HepG2 (cell line): ENCODE data around the gene MUTYH. TPM values are rescaled to one million over a fixed set of nuclear protein-coding genes. Genes with fewer than 3 reads are reported as not detected.

Source experiments
- MYC ChIP-seq: sonication (generic); formaldehyde crosslinking; IDR thresholded peaks from 2 replicates; pipeline ENCODE4 v1.9.0; 2021; ENCODE audit warnings: missing genetic modification reagents, borderline replicate concordance
- NFATC3 ChIP-seq: sonication (generic); formaldehyde crosslinking; IDR thresholded peaks from 2 replicates; pipeline ENCODE4 v1.5.1; 2020; ENCODE audit warnings: mild to moderate bottlenecking, missing genetic modification reagents
- NFIC ChIP-seq: IDR thresholded peaks from 2 replicates; pipeline ENCODE4 v1.6.1; 2012; ENCODE audit warnings: mild to moderate bottlenecking, low read length, inconsistent platforms
- NR2F6 ChIP-seq, 2 experiments: IDR thresholded peaks; 2 replicates each; pipeline ENCODE4 v1.6.1; 2016; ENCODE audit warnings: antibody characterized with exemption in 1 of 2, mild to moderate bottlenecking in 1 of 2
- RBM39 ChIP-seq: fragments of 200-400 bp; formaldehyde crosslinking; IDR thresholded peaks from one replicate; pipeline ENCODE4 v1.6.1; 2018; ENCODE audit warnings: antibody characterized with exemption, mild to moderate bottlenecking, low read depth, low read length; ENCODE audit not compliant: poor library complexity, severe bottlenecking
- REXO4 ChIP-seq: sonication (generic); formaldehyde crosslinking; IDR thresholded peaks from 2 replicates; pipeline ENCODE4 v1.8.0; 2022; ENCODE audit warnings: missing genetic modification reagents, mild to moderate bottlenecking, borderline replicate concordance
- RFX3 ChIP-seq: IDR thresholded peaks from 2 replicates; pipeline ENCODE4 v1.6.1; 2016; ENCODE audit warnings: missing biosample characterization, missing genetic modification reagents
- RORA ChIP-seq: sonication (generic); formaldehyde crosslinking; IDR thresholded peaks from 2 replicates; pipeline ENCODE4 v1.5.0; 2020; ENCODE audit warnings: mild to moderate bottlenecking, missing genetic modification reagents, moderate library complexity
- SIN3B ChIP-seq: fragments of 150-350 bp; IDR thresholded peaks from 2 replicates; pipeline ENCODE4 v1.6.1; 2014; ENCODE audit warnings: low read length
- SNAI1 ChIP-seq: sonication (generic); formaldehyde crosslinking; IDR thresholded peaks from 2 replicates; pipeline ENCODE4 v1.5.0; 2020; ENCODE audit warnings: mild to moderate bottlenecking, missing genetic modification reagents, borderline replicate concordance
- SP4 ChIP-seq: sonication (generic); formaldehyde crosslinking; IDR thresholded peaks from 2 replicates; pipeline ENCODE4 v1.8.1; 2023; ENCODE audit warnings: mild to moderate bottlenecking, missing genetic modification reagents
- TGIF2 ChIP-seq: IDR thresholded peaks from 2 replicates; pipeline ENCODE4 v1.6.1; 2016; ENCODE audit warnings: control low read depth, missing compliant biosample characterization
- ZC3H13 ChIP-seq: sonication (generic); formaldehyde crosslinking; IDR thresholded peaks from 2 replicates; pipeline ENCODE4 v1.8.1; 2023; ENCODE audit warnings: mild to moderate bottlenecking, missing genetic modification reagents, moderate library complexity
- ZNF577 ChIP-seq: sonication (generic); formaldehyde crosslinking; IDR thresholded peaks from 2 replicates; pipeline ENCODE4 v1.4.0; 2020; ENCODE audit warnings: mild to moderate bottlenecking, low read depth, missing genetic modification reagents, borderline replicate concordance
- ZNF788 ChIP-seq: sonication (generic); formaldehyde crosslinking; IDR thresholded peaks from 2 replicates; pipeline ENCODE4 v1.5.0; 2020; ENCODE audit warnings: mild to moderate bottlenecking, missing genetic modification reagents, borderline replicate concordance
- polyA plus RNA-seq, 8 experiments: library from polyadenylated mRNA; depleted of rRNA in 3 of 8; stranded (reverse) in 7 of 8; unstranded in 1 of 8; fragments of >200 nt; fragmentation: Illumina TruSeq in 4 of 8; extraction: Trizol in 4 of 8; gene quantifications; 2 replicates each; pipeline versions ENCODE4 v1.2.1 to v1.2.3, GENCODE V29; 2011 to 2016; ENCODE audit warnings: low read depth in 4 of 8, missing spikeins in 1 of 8, mixed read lengths in 1 of 8; ENCODE audit not compliant: insufficient read depth in 1 of 8
- total RNA-seq, 5 experiments: library from RNA; depleted of rRNA; stranded (reverse); fragments of >200 nt; fragmentation: Illumina TruSeq; extraction: Trizol; gene quantifications; 2 replicates each; pipeline ENCODE4 v1.2.3, GENCODE V29; 2016; ENCODE audit warnings: low read depth in 1 of 5
- TF ChIP-seq, protein P1 (sequence below): sonication (generic); formaldehyde crosslinking; IDR thresholded peaks from 2 replicates; pipeline ENCODE4 v1.4.0; 2020; ENCODE audit warnings: missing genetic modification reagents
- TF ChIP-seq, protein P2 (sequence below): sonication (generic); formaldehyde crosslinking; IDR thresholded peaks from 2 replicates; pipeline ENCODE4 v1.8.0; 2022; ENCODE audit warnings: low read depth, missing genetic modification reagents
- TF ChIP-seq, protein P3 (sequence below): sonication (generic); formaldehyde crosslinking; IDR thresholded peaks from 2 replicates; pipeline ENCODE4 v1.4.0; 2020; ENCODE audit warnings: missing genetic modification reagents
- TF ChIP-seq, protein P4 (sequence below): sonication (generic); formaldehyde crosslinking; IDR thresholded peaks from 2 replicates; pipeline ENCODE4 v1.4.0; 2020; ENCODE audit warnings: missing genetic modification reagents

Gene MUTYH
- total and polyA plus RNA-seq, 2 of the 13 experiments (the other 11 are each of a cell fraction or from before 2014, with no cell fraction given), result 16.3 to 17.1 TPM

DNA sequence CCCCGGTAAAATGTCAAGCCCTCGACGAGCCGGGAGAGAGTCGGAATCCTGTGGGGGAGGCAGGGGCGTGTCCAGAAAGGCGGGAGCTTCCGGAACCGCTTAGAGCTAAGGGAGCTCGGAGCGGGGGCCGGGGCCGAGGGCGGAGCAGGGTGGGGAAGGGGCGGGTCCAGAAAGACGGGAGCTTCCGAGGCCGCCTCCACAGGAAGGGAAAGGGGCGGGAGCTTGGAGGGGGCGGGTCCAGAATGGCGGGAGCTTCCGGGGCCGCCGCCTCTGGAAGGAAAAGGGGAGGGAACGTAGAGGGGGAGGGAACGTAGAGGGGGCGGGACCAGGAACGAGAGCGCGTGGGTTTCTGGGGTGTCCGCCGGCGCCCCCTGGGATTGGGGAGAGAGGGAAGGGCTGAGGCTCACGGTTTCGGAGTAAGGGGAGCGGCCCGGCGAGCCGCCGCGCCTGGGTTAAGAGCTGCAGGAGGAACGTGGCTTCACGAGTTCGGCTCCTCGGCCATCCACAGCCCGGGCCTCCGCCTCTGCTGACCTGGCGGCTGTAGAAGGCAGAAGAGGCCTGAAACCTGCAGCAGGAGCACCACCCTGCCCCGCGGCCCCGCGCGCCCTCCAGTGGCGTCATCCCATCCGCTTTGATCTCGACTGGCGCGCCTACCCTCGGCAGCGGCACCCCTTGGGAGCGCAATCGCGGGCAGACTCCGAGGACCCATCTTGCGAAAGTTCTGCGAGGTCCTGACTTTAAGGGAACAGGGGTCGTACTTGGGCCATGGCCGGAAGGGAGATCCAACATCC, 36.5 kb downstream of the MUTYH start (continued):
- TF ChIP-seq NFIC, result no peak
- no peak for TF ChIP-seq NR2F6 (IDR thresholded peaks at IDR 0.05)
- peak; percentile 51 for TF ChIP-seq NR2F6 (CRISPR knock-in tag; IDR thresholded peaks at IDR 0.05)
- no peak for TF ChIP-seq ZNF577 (CRISPR knock-in tag)
- no peak for TF ChIP-seq RFX3 (CRISPR knock-in tag)
- TF ChIP-seq, protein P1, sequence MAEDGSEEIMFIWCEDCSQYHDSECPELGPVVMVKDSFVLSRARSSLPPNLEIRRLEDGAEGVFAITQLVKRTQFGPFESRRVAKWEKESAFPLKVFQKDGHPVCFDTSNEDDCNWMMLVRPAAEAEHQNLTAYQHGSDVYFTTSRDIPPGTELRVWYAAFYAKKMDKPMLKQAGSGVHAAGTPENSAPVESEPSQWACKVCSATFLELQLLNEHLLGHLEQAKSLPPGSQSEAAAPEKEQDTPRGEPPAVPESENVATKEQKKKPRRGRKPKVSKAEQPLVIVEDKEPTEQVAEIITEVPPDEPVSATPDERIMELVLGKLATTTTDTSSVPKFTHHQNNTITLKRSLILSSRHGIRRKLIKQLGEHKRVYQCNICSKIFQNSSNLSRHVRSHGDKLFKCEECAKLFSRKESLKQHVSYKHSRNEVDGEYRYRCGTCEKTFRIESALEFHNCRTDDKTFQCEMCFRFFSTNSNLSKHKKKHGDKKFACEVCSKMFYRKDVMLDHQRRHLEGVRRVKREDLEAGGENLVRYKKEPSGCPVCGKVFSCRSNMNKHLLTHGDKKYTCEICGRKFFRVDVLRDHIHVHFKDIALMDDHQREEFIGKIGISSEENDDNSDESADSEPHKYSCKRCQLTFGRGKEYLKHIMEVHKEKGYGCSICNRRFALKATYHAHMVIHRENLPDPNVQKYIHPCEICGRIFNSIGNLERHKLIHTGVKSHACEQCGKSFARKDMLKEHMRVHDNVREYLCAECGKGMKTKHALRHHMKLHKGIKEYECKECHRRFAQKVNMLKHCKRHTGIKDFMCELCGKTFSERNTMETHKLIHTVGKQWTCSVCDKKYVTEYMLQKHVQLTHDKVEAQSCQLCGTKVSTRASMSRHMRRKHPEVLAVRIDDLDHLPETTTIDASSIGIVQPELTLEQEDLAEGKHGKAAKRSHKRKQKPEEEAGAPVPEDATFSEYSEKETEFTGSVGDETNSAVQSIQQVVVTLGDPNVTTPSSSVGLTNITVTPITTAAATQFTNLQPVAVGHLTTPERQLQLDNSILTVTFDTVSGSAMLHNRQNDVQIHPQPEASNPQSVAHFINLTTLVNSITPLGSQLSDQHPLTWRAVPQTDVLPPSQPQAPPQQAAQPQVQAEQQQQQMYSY (CRISPR knock-in tag), result no peak
- peak; percentile 92 for TF ChIP-seq MYC (CRISPR knock-in tag)
- TF ChIP-seq, protein P2, sequence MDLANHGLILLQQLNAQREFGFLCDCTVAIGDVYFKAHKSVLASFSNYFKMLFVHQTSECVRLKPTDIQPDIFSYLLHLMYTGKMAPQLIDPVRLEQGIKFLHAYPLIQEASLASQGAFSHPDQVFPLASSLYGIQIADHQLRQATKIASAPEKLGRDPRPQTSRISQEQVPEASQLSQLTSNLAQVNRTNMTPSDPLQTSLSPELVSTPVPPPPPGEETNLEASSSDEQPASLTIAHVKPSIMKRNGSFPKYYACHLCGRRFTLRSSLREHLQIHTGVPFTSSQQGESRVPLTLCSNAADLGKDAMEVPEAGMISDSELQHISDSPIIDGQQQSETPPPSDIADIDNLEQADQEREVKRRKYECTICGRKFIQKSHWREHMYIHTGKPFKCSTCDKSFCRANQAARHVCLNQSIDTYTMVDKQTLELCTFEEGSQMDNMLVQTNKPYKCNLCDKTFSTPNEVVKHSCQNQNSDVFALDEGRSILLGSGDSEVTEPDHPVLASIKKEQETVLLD, result 0 out of 2 replicates have a peak, but pooled peaks have one; percentile 29
- 0 out of 2 replicates have a peak, but pooled peaks have one; percentile 30 for TF ChIP-seq TGIF2
- TF ChIP-seq RBM39, result peak; percentile 85
- peak; percentile 91 for TF ChIP-seq SP4
- TF ChIP-seq ZC3H13 (CRISPR knock-in tag), result no peak
- TF ChIP-seq, protein P3, sequence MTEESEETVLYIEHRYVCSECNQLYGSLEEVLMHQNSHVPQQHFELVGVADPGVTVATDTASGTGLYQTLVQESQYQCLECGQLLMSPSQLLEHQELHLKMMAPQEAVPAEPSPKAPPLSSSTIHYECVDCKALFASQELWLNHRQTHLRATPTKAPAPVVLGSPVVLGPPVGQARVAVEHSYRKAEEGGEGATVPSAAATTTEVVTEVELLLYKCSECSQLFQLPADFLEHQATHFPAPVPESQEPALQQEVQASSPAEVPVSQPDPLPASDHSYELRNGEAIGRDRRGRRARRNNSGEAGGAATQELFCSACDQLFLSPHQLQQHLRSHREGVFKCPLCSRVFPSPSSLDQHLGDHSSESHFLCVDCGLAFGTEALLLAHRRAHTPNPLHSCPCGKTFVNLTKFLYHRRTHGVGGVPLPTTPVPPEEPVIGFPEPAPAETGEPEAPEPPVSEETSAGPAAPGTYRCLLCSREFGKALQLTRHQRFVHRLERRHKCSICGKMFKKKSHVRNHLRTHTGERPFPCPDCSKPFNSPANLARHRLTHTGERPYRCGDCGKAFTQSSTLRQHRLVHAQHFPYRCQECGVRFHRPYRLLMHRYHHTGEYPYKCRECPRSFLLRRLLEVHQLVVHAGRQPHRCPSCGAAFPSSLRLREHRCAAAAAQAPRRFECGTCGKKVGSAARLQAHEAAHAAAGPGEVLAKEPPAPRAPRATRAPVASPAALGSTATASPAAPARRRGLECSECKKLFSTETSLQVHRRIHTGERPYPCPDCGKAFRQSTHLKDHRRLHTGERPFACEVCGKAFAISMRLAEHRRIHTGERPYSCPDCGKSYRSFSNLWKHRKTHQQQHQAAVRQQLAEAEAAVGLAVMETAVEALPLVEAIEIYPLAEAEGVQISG, result no peak; the same call in none of the 2 replicates
- TF ChIP-seq, protein P4, sequence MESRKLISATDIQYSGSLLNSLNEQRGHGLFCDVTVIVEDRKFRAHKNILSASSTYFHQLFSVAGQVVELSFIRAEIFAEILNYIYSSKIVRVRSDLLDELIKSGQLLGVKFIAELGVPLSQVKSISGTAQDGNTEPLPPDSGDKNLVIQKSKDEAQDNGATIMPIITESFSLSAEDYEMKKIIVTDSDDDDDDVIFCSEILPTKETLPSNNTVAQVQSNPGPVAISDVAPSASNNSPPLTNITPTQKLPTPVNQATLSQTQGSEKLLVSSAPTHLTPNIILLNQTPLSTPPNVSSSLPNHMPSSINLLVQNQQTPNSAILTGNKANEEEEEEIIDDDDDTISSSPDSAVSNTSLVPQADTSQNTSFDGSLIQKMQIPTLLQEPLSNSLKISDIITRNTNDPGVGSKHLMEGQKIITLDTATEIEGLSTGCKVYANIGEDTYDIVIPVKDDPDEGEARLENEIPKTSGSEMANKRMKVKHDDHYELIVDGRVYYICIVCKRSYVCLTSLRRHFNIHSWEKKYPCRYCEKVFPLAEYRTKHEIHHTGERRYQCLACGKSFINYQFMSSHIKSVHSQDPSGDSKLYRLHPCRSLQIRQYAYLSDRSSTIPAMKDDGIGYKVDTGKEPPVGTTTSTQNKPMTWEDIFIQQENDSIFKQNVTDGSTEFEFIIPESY (CRISPR knock-in tag), result peak; percentile 23; the same call in 1 of the 2 replicates
- TF ChIP-seq RORA (CRISPR knock-in tag), result no peak
- no peak for TF ChIP-seq NFATC3 (CRISPR knock-in tag)
- no peak for TF ChIP-seq REXO4 (CRISPR knock-in tag)
- no peak; the same call in 1 of the 2 replicates for TF ChIP-seq ZNF788
- no peak for TF ChIP-seq SNAI1 (CRISPR knock-in tag)
- TF ChIP-seq SIN3B, result no peak
